Smooth muscle cell (in vitro differentiated cells): ENCODE results near the gene DDRGK1. TPM values are rescaled to one million over a fixed set of nuclear protein-coding genes. Genes with fewer than 3 reads are reported as not detected.

ENCODE experiments used
- DNase-seq: peaks from one replicate; lab custom pipeline; 2025; ENCODE audit not compliant: unreplicated experiment; lab: John Stamatoyannopoulos, UW
- H2AFZ ChIP-seq: fragments of 200-600 bp; sonication (generic); 2 replicates; pipeline ENCODE4 v1.6.0; 2016; ENCODE audit warnings: antibody characterized with exemption, low read depth, mild to moderate bottlenecking
- H3F3A ChIP-seq: fragments of 200-600 bp; sonication (generic); 2 replicates; pipeline ENCODE4 v1.6.0; 2017; ENCODE audit warnings: antibody characterized with exemption, low read depth
- H3K27ac ChIP-seq: fragments of 200-600 bp; sonication (generic); 2 replicates; pipeline ENCODE4 v1.5.1; 2016; ENCODE audit warnings: low read depth, mild to moderate bottlenecking
- H3K27me3 ChIP-seq: fragments of 200-600 bp; sonication (generic); 2 replicates; pipeline ENCODE4 v1.6.1; 2016; ENCODE audit warnings: low read depth, mild to moderate bottlenecking
- H3K36me3 ChIP-seq: fragments of 200-600 bp; sonication (generic); 2 replicates; pipeline ENCODE4 v1.5.1; 2016; ENCODE audit warnings: low read depth
- H3K4me1 ChIP-seq: fragments of 200-600 bp; sonication (generic); 2 replicates; pipeline ENCODE4 v1.5.1; 2016; ENCODE audit warnings: low read depth
- H3K4me2 ChIP-seq: fragments of 200-600 bp; sonication (generic); 2 replicates; pipeline ENCODE4 v1.6.0; 2016; ENCODE audit warnings: mild to moderate bottlenecking
- H3K4me3 ChIP-seq: fragments of 200-600 bp; sonication (generic); 2 replicates; pipeline ENCODE4 v1.5.1; 2016; ENCODE audit warnings: mild to moderate bottlenecking
- H3K79me2 ChIP-seq: fragments of 200-600 bp; sonication (generic); 2 replicates; pipeline ENCODE4 v1.6.0; 2016; ENCODE audit warnings: low read depth, mild to moderate bottlenecking
- H3K9ac ChIP-seq: fragments of 200-600 bp; sonication (generic); 2 replicates; pipeline ENCODE4 v1.6.0; 2016; ENCODE audit warnings: low read depth
- H3K9me3 ChIP-seq: fragments of 200-600 bp; sonication (generic); replicated peaks from 2 replicates; pipeline ENCODE4 v1.5.1; 2016; ENCODE audit warnings: low read depth
- H4K20me1 ChIP-seq: fragments of 200-600 bp; sonication (generic); 2 replicates; pipeline ENCODE4 v1.6.0; 2016; ENCODE audit warnings: low read depth
- CTCF ChIP-seq: fragments of 200-600 bp; sonication (generic); IDR thresholded peaks from 2 replicates; pipeline ENCODE4 v1.5.1; 2017; ENCODE audit warnings: borderline replicate concordance, mild to moderate bottlenecking, antibody characterized with exemption; ENCODE audit not compliant: insufficient read depth, poor library complexity, severe bottlenecking
- WGBS: methylation state at CpG from one replicate; pipeline ENCODE4 v1.1.7; 2016; ENCODE audit warnings: low lambda C conversion rate; 5-methylcytosine and 5-hydroxymethylcytosine counted together
- polyA plus RNA-seq: library from polyadenylated mRNA; unstranded; fragments of >200 nt; fragmentation: Nextera tagmentation; extraction: Ambion mirVana; gene quantifications from 2 replicates; pipeline ENCODE4 v1.2.1, GENCODE V29; 2016
- total RNA-seq: library from RNA; depleted of rRNA; stranded (reverse); fragments of >200 nt; gene quantifications from 2 replicates; pipeline ENCODE4 v1.2.3, GENCODE V29; 2014

The DDRGK1 gene
- total RNA-seq (20.4 and 55.4 TPM in 2 replicates), polyA plus RNA-seq (48.0 and 66.6 TPM in 2 replicates)

- no peaks in the 10 kb centered on the region for H3K4me1 ChIP-seq
- H3K27me3 ChIP-seq: no peaks in the 10 kb centered on the region
- H3K27ac ChIP-seq: no peak within 1 kb of the TSS
- H3K4me2 ChIP-seq: peak within 1 kb of the TSS; percentile 90
- peak within 1 kb of the TSS; percentile 90 for H2AFZ ChIP-seq
- peaks cover 4% of the 10 kb centered on the region for H3K79me2 ChIP-seq
- peaks cover 4% of the 10 kb centered on the region for H3K36me3 ChIP-seq
- H3F3A ChIP-seq: no peaks in the 10 kb centered on the region
- TF ChIP-seq CTCF: no peak
- no peaks in the 10 kb centered on the region for H3K9me3 ChIP-seq
- peak; percentile 59 for DNase-seq
- H4K20me1 ChIP-seq: no peaks in the 10 kb centered on the region
- WGBS: under 1% methylated on average over 30 of the region's 48 CpGs
- H3K9ac ChIP-seq: peak within 1 kb of the TSS; percentile 26
- peak within 1 kb of the TSS; percentile 86 for H3K4me3 ChIP-seq
These were observed at the start of gene DDRGK1 for GRCh38 chr20:3204124-3204794. Gene DDRGK1 (minus strand): TSS chr20:3204682. CDS start chr20:3204627, 55 bp downstream.

- over 99% methylated on average over 6 of the region's 8 CpGs for WGBS
- H3K79me2 ChIP-seq: no peaks in the 10 kb centered on the region
- peaks cover 6% of the 10 kb centered on the region for H3F3A ChIP-seq
- H3K4me3 ChIP-seq: no peak overlapping the region
- DNase-seq: no peak
- H3K27ac ChIP-seq: no peak overlapping the region
- H3K9me3 ChIP-seq: no peaks in the 10 kb centered on the region
- no peak for TF ChIP-seq CTCF
- H2AFZ ChIP-seq: no peak overlapping the region
- peaks cover 26% of the 10 kb centered on the region for H3K27me3 ChIP-seq
- no peaks in the 10 kb centered on the region for H3K36me3 ChIP-seq
- peaks cover 7% of the 10 kb centered on the region for H3K4me1 ChIP-seq
- no peak overlapping the region for H3K9ac ChIP-seq
- peaks cover 16% of the 10 kb centered on the region for H4K20me1 ChIP-seq
- H3K4me2 ChIP-seq: no peak overlapping the region
These were observed 47.3 kb upstream of the DDRGK1 start for GRCh38 chr20:3251806-3252205.

- peaks cover 26% of the 10 kb centered on the region for H3K27me3 ChIP-seq
- no peak overlapping the region for H3K4me3 ChIP-seq
- WGBS: 41% methylated on average over 10 of the region's 10 CpGs
- H3K4me2 ChIP-seq: no peak overlapping the region
- peak; percentile 34 for TF ChIP-seq CTCF
- H3K36me3 ChIP-seq: no peaks in the 10 kb centered on the region
- no peak for DNase-seq
- no peaks in the 10 kb centered on the region for H3K9me3 ChIP-seq
- no peak overlapping the region for H2AFZ ChIP-seq
- H3K79me2 ChIP-seq: no peaks in the 10 kb centered on the region
- peaks cover 6% of the 10 kb centered on the region for H3F3A ChIP-seq
- H4K20me1 ChIP-seq: peaks cover 16% of the 10 kb centered on the region
- peaks cover 7% of the 10 kb centered on the region for H3K4me1 ChIP-seq
- no peak overlapping the region for H3K27ac ChIP-seq
- no peak overlapping the region for H3K9ac ChIP-seq
These were observed 45.6 kb upstream of the DDRGK1 start for GRCh38 chr20:3250091-3250504.

GRCh38 chr20:3248993-3249347 lies 44.5 kb upstream of the DDRGK1 start:
- Histone ChIP-seq H4K20me1 (peaks cover 16% of the 10 kb centered on the region), H3K79me2 (no peaks in the 10 kb centered on the region), H2AFZ (no peak overlapping the region), H3K9me3 (no peaks in the 10 kb centered on the region), H3K4me2 (peak overlapping the region; percentile 85), H3K4me1 (peaks cover 7% of the 10 kb centered on the region), H3K27me3 (peaks cover 26% of the 10 kb centered on the region), H3F3A (peaks cover 6% of the 10 kb centered on the region), H3K9ac (no peak overlapping the region), H3K36me3 (no peaks in the 10 kb centered on the region), H3K4me3 (peak overlapping the region; percentile 38), H3K27ac (no peak overlapping the region)
- TF ChIP-seq CTCF: no peak
- WGBS: 21% methylated on average over 16 of the region's 18 CpGs
- no peak for DNase-seq
